GM12878 (cell line): ENCODE measurements around the gene NAV2. TPM values are rescaled to one million over a fixed set of nuclear protein-coding genes. Genes with fewer than 3 reads are reported as not detected.

Source experiments
- ATAC-seq: fragments of 200-7000 bp; cut with Tn5 transposase; 3 replicates; pipeline ENCODE4 v1.9.1; 2020; ENCODE audit warnings: mild to moderate bottlenecking, moderate library complexity
- BruUV-seq: library from RNA; stranded (reverse); fragments of 400-500 nt; replicated peaks from 2 replicates; lab custom pipeline; 2021; lab: Mats Ljungman, UMichigan
- CTCF ChIA-PET: fragments of 300-600 bp; sonication (Branson Sonifier 250); formaldehyde crosslinking; extraction: SDS; loops from one replicate; lab custom pipeline; 2021; ENCODE audit warnings: inconsistent platforms; lab: Yijun Ruan, JAX
- POLR2A ChIA-PET: fragments of 350-600 bp; formaldehyde crosslinking; extraction: SDS; loops from one replicate; lab custom pipeline; 2021; ENCODE audit warnings: inconsistent platforms; lab: Charles Lee
- RAD21 ChIA-PET: fragments of 300-600 bp; sonication (Branson Sonifier 250); formaldehyde crosslinking; loops from one replicate; lab custom pipeline; 2023; ENCODE audit warnings: antibody characterized with exemption; ENCODE audit not compliant: unreplicated experiment; lab: Charles Lee
- SMC1A ChIA-PET: fragments of 300-600 bp; sonication (Branson Sonifier 250); formaldehyde crosslinking; loops from one replicate; lab custom pipeline; 2023; ENCODE audit not compliant: unreplicated experiment, uncharacterized antibody; lab: Charles Lee
- DNase-seq: peaks from one replicate; pipeline ENCODE4 v3.0.0-alpha.2; 2011; ENCODE audit warnings: low read depth, low spot score
- FAIRE-seq: peaks from 3 replicates; lab custom pipeline; 2011; peaks lifted over from hg19 to GRCh38; lab: Jason Lieb, UNC
- H2AFZ ChIP-seq: 2 replicates; pipeline ENCODE4 v1.6.0; 2011; ENCODE audit warnings: low read depth, low read length, control low read depth; ENCODE audit not compliant: control insufficient read depth
- H3K27ac ChIP-seq: 2 replicates; pipeline ENCODE4 v1.5.1; 2011; ENCODE audit warnings: control low read depth; ENCODE audit not compliant: control insufficient read depth, insufficient read depth
- H3K27me3 ChIP-seq, 2 experiments: replicated peaks in 1 of 2; 2 replicates each; pipeline versions ENCODE4 v1.6.0 to v1.6.1; 2011; ENCODE audit warnings: low read length in 1 of 2; ENCODE audit not compliant: control insufficient read depth in 2 of 2, insufficient read depth in 2 of 2
- H3K36me3 ChIP-seq, 2 experiments: 2 replicates each; pipeline ENCODE4 v1.5.1; 2011; ENCODE audit warnings: low read length in 1 of 2; ENCODE audit not compliant: control insufficient read depth in 2 of 2, insufficient read depth in 2 of 2
- H3K4me1 ChIP-seq: 2 replicates; pipeline ENCODE4 v1.6.1; 2011; ENCODE audit warnings: mild to moderate bottlenecking, low read length, moderate library complexity, mixed read lengths; ENCODE audit not compliant: control insufficient read depth, insufficient read depth
- H3K4me2 ChIP-seq: 2 replicates; pipeline ENCODE4 v1.6.0; 2011; ENCODE audit warnings: control low read depth; ENCODE audit not compliant: control insufficient read depth, insufficient read depth
- H3K4me3 ChIP-seq: fragments of 200-600 bp; sonication (generic); 2 replicates; pipeline ENCODE4 v1.5.1; 2016
- H3K79me2 ChIP-seq: 2 replicates; pipeline ENCODE4 v1.6.0; 2011; ENCODE audit warnings: low read length; ENCODE audit not compliant: control insufficient read depth, insufficient read depth
- H3K9ac ChIP-seq: 2 replicates; pipeline ENCODE4 v1.8.0; 2011; ENCODE audit warnings: low read length, control low read depth, mixed read lengths; ENCODE audit not compliant: control insufficient read depth, insufficient read depth
- H3K9me3 ChIP-seq: replicated peaks from 3 replicates; pipeline ENCODE4 v1.5.1; 2011; ENCODE audit warnings: mild to moderate bottlenecking, low read length; ENCODE audit not compliant: control insufficient read depth, insufficient read depth
- H4K20me1 ChIP-seq: 2 replicates; pipeline ENCODE4 v1.6.0; 2011; ENCODE audit not compliant: control insufficient read depth, insufficient read depth
- PML ChIP-seq: IDR thresholded peaks from 2 replicates; pipeline ENCODE4 v1.6.1; 2012; ENCODE audit warnings: low read length, inconsistent platforms
- REST ChIP-seq: IDR thresholded peaks from 2 replicates; pipeline ENCODE4 v1.6.1; 2012; ENCODE audit warnings: mild to moderate bottlenecking, low read depth, low read length
- SMARCA5 ChIP-seq: fragments of 450-650 bp; IDR thresholded peaks from 2 replicates; pipeline ENCODE4 v1.6.1; 2017; ENCODE audit warnings: mild to moderate bottlenecking
- USF2 ChIP-seq: IDR thresholded peaks from 2 replicates; pipeline ENCODE4 v1.6.1; 2011; ENCODE audit warnings: low read depth, low read length, improper control_type of control experiment, borderline replicate concordance
- WRNIP1 ChIP-seq: IDR thresholded peaks from 2 replicates; pipeline ENCODE4 v1.6.1; 2011; ENCODE audit warnings: low read depth, low read length, improper control_type of control experiment, borderline replicate concordance
- WGBS: methylation state at CpG from one replicate; pipeline ENCODE4 v1.1.6; 2016; ENCODE audit warnings: low lambda C conversion rate; ENCODE audit not compliant: insufficient replicate concordance, insufficient coverage; ENCODE audit errors: missing lambda C conversion rate; 5-methylcytosine and 5-hydroxymethylcytosine counted together
- in situ Hi-C: fragments of 300-500 bp; cut with MboI; formaldehyde crosslinking; loops from 9 replicates; pipeline ENCODE4 v1.14.3; 2018; ENCODE audit warnings: mixed read lengths
- intact Hi-C: fragments of 100-400 bp; cut with micrococcal nuclease; formaldehyde crosslinking; loops from one replicate; pipeline ENCODE4 v1.14.2; 2022; ENCODE audit not compliant: unreplicated experiment
- polyA plus RNA-seq, 11 experiments: library from polyadenylated mRNA; depleted of rRNA in 4 of 11; unstranded in 6 of 11; stranded (reverse) in 5 of 11; fragments of >200 nt; fragmentation: Nextera tagmentation in 4 of 11; fragmentation: Illumina TruSeq in 1 of 11; extraction: Ambion mirVana in 4 of 11; extraction: Trizol in 1 of 11; gene quantifications; 1 replicate in 1 of 11; 2 replicates in 10 of 11; pipeline versions ENCODE4 v1.2.1 to v1.2.3, GENCODE V29; 2011 to 2016; ENCODE audit warnings: inconsistent platforms in 2 of 11, missing spikeins in 2 of 11, low read depth in 1 of 11
- total RNA-seq, 4 experiments: library from RNA; depleted of rRNA in 3 of 4; stranded (reverse); fragments of >200 nt in 3 of 4; fragmentation: Illumina TruSeq in 1 of 4; extraction: Trizol in 1 of 4; gene quantifications; 2 replicates each; pipeline versions ENCODE4 v1.2.1 to v1.2.3, GENCODE V29; 2013 to 2021

NAV2 gene
- total and polyA plus RNA-seq, 10 of the 15 experiments (the other 5 are each of a cell fraction or from before 2014, with no cell fraction given) = 0.35 to 6.1 (median 1.1) TPM

- ATAC-seq = 0 out of 3 replicates have a peak, but pooled peaks have one; percentile 11
- WGBS = 39% methylated on average over 3 of the region's 3 CpGs
- CTCF ChIA-PET = interaction anchor here (0.7 to 1.1 kb wide), 2 partner anchors 9 to 136 kb away, joined by 3 to 4 read pairs; no protein-coding TSS in a partner anchor
Observed at GRCh38 chr11:19766206-19766605, 53.6 kb downstream of the NAV2 start.

More at GRCh38 chr11:19766206-19766605, 53.6 kb downstream of the NAV2 start:
- ChIA-PET RAD21 (interaction anchor here (1.3 kb wide), 1 partner anchor 15 kb away, joined by 3 read pairs; no protein-coding TSS in a partner anchor), SMC1A (interaction anchor here (1.2 kb wide), 1 partner anchor 137 kb away, joined by 3 read pairs; no protein-coding TSS in a partner anchor), POLR2A (interaction anchor here (0.9 kb wide), 1 partner anchor 31 kb away, joined by 3 read pairs; no protein-coding TSS in a partner anchor)
- Histone ChIP-seq H3K9ac (no peak overlapping the region), H3K4me2 (no peak overlapping the region), H3K4me3 (no peak overlapping the region), H3K4me1 (peaks cover 9% of the 10 kb centered on the region; the same call in 1 of the 2 replicates), H3K36me3 (no peaks in the 10 kb centered on the region), H4K20me1 (no peaks in the 10 kb centered on the region; the same call in 1 of the 2 replicates), H3K27ac (no peak overlapping the region), H3K79me2 (no peaks in the 10 kb centered on the region), H3K9me3 (no peaks in the 10 kb centered on the region), H2AFZ (no peak overlapping the region), H3K27me3 (peaks cover 0 to 7% of the 10 kb centered on the region in 2 experiments; a peak in 3 of 4 replicates)
- in situ Hi-C loops (no loop called here), intact Hi-C loops (no loop called here)
- TF ChIP-seq USF2 = no peak
- TF ChIP-seq SMARCA5 = no peak
- peak; percentile 74; the same call in 1 of the 2 replicates for TF ChIP-seq REST
- TF ChIP-seq WRNIP1 = no peak
- no peak for TF ChIP-seq PML
- FAIRE-seq (no peak), DNase-seq (no peak)
- BruUV-seq = no TSS peak
